HG02798 (cell line): Measurements from ENCODE around the gene POFUT2.

ENCODE experiments used
- ATAC-seq: cut with Tn5 transposase; IDR thresholded peaks from one replicate; pipeline ENCODE4 v1.9.1; 2021; ENCODE audit warnings: mild to moderate bottlenecking; ENCODE audit not compliant: unreplicated experiment, poor library complexity

POFUT2 gene

GRCh38 chr21:45286671-45287437 lies 841 bp downstream of the POFUT2 start:
- ATAC-seq, result no peak

DNA sequence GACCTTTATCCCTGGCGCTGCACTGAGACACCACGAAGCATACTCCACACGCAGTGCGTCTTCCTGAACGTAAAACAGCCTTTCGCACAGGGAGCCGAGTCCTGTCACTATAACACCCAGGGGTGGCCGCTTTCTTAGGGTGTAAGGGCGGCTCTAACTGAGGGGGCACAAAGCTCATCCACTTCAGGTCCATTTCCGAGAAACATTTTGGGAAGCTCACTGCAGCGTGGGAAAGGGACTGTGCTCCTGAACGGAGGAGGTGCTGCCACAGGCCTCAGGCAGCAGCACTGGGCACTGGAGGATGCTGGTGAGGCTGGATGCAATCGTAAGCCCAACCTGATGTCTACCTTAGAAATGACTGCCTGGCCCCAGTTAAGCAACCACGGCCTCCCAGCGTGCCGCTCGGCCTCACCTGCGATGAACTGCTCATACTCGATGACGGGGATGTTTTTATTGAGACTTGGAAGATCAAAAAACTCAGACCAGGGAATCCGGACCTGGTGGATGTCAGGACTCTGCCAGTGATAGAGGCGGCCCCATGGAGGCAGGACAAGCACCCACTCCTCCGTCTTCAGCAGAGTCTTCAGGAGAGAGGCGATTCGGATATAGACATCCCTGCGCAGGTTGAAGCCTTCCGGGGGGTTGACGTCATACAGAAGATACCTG lies 2.3 kb downstream of the POFUT2 start:
- ATAC-seq, result no peak

DNA sequence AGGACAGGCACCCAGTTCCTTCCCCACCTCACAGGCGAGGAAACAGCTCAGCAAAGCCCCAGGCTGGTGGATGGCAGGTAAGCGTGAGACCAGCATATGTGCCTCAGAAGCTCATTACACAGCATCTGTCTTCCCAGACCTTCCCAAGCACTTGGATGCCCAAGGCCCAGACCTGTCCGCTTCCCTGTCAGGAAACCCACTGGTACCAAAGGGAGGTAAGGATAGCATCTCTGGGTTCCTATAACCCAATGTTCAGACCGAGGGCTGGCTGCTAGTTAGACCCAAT lies 3.3 kb downstream of the POFUT2 start:
- ATAC-seq, result no peak

GRCh38 chr21:45283611-45284455 lies 3.9 kb downstream of the POFUT2 start:
- ATAC-seq, result no peak

- ATAC-seq, result no peak
These were observed 4.6 kb downstream of the POFUT2 start for GRCh38 chr21:45283035-45283610.

GRCh38 chr21:45282283-45283034 lies 5.2 kb downstream of the POFUT2 start:
- no peak for ATAC-seq

- no peak for ATAC-seq
These were observed 6.0 kb downstream of the POFUT2 start for GRCh38 chr21:45281411-45282282.

GRCh38 chr21:45280969-45281368 lies 6.7 kb downstream of the POFUT2 start:
- no peak for ATAC-seq

DNA sequence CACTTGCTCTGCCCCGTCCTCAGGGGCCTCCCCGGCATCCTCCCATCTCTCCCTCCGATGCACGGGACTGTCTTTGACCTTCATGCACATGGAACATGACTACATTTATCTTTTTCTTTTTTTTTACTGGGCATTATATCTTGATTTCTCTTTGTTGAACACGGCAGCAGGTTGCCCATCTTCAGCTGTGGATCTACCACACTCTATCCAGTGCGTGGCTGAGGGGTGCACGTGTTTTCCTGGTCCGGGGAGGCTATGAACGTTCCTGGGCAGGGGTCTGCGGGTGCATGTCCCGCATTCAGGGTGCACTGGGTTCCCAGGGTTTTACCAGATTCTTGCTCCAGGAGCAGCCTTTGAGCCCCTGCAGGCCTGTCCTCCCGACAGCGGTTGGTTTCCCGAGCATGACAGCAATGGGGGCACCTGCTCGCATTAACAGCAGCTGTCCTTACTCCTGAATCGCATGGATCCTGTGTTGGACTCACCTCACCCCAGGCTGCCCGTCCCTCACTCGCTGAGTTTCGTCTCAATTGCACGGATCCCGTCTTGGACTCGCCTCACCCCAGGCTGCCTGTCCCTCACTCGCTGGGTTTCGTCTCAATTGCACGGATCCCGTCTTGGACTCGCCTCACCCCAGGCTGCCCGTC lies 7.4 kb downstream of the POFUT2 start:
- ATAC-seq, result no peak

DNA sequence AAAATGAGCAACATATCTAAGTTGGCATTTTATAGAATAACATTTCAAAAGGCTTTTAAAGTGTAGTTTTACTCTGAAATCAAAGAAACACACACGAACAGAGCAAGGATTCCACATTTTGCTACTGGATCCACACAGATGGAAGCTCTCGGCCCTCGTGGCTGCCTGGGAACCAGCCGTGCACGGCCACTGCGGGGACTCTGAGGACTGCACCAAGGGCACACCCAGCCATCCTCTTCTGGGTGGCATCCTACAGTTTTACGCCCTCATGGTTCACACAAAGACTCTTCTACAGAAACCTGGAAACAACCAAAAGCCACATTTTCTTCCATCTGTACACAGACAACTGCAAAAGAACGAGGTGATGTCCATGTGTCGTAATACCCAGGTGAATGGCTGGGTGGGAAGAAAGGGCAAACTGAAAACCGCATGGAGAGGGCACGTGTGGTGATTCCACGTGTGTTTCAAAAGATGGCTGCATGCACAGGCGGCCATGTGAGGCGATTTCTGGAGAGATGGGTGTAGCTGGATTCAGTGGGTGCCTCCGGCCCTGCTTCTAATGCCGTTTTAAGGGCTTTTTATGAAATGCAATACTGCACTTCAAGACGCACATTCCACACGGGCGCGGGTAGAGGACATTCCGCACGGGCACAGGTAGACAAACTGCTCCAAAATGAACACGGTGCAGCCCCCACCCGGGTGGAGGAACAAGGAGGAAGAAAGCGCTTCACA lies 8.1 kb downstream of the POFUT2 start:
- ATAC-seq, result no peak

DNA sequence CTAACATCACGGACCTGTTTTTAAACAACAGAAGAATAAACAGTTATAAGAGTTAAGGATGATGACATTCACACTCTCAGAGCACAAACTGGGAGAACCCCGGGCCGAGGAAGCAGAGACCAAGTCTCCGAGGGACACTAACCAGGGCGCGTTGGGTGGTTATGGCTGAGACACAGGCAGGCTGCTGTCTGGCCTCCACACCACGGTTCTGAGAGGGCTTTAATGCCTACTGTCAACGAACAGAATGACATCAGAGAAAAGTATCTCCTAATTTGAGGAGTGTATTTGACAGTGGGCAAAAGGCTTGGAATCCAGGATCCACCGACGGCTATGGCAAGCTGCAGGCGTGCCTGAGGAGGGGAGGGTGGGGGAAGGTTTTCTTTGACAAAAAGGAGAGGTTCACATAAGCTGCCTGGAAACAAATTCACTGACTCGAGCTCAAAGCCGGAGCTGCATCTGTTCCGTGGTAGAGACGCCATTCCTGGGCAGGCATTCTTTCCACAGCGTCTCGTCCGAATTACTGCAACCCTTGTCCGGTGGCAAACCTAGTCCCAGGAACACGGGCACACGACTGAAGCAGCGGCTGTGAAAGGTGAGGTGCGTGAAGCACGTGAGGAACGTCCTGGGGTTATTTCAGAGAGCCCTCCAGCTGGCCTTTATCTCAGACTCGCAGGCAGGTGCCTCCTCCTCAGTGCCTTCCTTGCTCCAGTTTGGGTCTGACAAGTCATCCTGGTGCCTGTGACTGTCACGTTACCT lies 9.4 kb downstream of the POFUT2 start:
- no peak for ATAC-seq

- ATAC-seq, result no peak
These were observed 10.3 kb downstream of the POFUT2 start for GRCh38 chr21:45277101-45278045.

GRCh38 chr21:45276596-45276995 lies 11.1 kb downstream of the POFUT2 start:
- no peak for ATAC-seq

DNA sequence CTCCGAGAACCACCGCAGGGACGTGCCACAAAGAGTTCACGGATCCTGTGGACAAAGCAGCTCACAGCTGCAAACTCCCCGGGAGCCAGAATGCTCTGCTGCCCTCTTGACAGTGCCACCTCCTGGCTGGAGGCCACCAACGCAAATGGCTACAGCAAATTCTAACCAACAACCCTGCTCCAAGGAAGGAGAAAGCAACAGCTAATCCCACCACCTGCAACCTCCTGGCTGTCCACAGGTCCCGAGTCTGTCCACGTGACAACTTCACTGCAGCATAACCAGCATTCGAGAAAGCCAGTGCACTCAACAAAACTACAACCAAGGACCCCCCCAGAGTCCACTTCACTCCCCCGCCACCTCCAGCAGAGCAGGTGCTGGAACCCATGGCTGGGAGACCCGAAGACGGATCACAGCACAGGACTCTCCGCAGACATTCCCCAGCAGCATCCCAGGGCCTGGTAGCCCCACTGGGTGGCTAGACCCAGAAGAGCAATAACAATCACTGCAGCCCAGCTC lies 17.3 kb downstream of the POFUT2 start:
- ATAC-seq, result no peak

- no peak for ATAC-seq
These were observed 17.8 kb downstream of the POFUT2 start for GRCh38 chr21:45269861-45270260.

DNA sequence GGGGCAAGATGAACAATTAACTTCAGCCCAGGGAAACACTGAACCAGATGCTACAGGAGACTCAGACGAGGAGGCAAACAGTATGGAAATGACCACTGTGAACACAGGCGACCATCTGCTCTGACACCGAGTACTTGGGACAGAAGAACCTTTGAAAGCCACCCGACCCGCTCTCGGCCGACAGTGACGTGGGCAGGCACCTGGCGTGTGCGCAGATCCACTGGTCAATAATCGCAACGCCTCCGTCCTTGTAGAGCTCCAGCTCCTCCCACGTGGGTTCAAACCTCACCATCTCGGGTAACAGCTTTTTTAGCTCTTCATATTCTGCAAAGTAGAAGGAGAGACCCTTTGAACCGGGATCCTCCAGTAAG lies 20.3 kb downstream of the POFUT2 start:
- ATAC-seq, result no peak
